Activated naive CD4-positive, alpha-beta T cell treated with anti-CD3 and anti-CD28 coated beads for 36 hours (primary cell): ENCODE data around the gene GPATCH1. TPM values are rescaled to one million over a fixed set of nuclear protein-coding genes. Genes with fewer than 3 reads are reported as not detected.

ENCODE experiments used
- CTCF ChIA-PET: fragments of 350-600 bp; sonication (Branson Sonifier 250); formaldehyde crosslinking; loops from one replicate; lab custom pipeline; 2021; ENCODE audit warnings: antibody characterized with exemption; lab: Charles Lee
- DNase-seq: peaks from one replicate; pipeline ENCODE4 v3.0.0-alpha.2; 2020
- H3K27ac Mint-ChIP-seq: one replicate; pipeline ENCODE4 v1.8.0; 2021; ENCODE audit warnings: mild to moderate bottlenecking, mixed read lengths
- H3K27me3 Mint-ChIP-seq: one replicate; pipeline ENCODE4 v1.8.0; 2021; ENCODE audit warnings: low read depth, mixed read lengths
- H3K36me3 Mint-ChIP-seq: one replicate; pipeline ENCODE4 v1.8.0; 2021; ENCODE audit warnings: low read depth, mixed read lengths
- H3K4me1 Mint-ChIP-seq: one replicate; pipeline ENCODE4 v1.8.0; 2021; ENCODE audit warnings: low read depth, mixed read lengths
- H3K4me3 Mint-ChIP-seq: one replicate; pipeline ENCODE4 v1.8.0; 2021; ENCODE audit warnings: mild to moderate bottlenecking, moderate library complexity, mixed read lengths
- H3K9me3 Mint-ChIP-seq: one replicate; pipeline ENCODE4 v1.8.0; 2021; ENCODE audit warnings: mixed read lengths
- intact Hi-C: fragments of 100-400 bp; cut with micrococcal nuclease; formaldehyde crosslinking; loops from one replicate; pipeline ENCODE4 v1.15.1; 2023
- total RNA-seq, 2 experiments: library from RNA; stranded (reverse); gene quantifications; one replicate each; pipeline ENCODE4 v1.2.3, GENCODE V29; 2021

Gene GPATCH1
- total RNA-seq, 2 experiments from 2014 or later, result 8.3 to 9.1 TPM

- CTCF ChIA-PET, result interaction anchor here (0.9 to 4.5 kb wide), 2 partner anchors 30 to 54 kb away, joined by 3 to 16 read pairs; no protein-coding TSS in a partner anchor
- peaks cover 6% of the 10 kb centered on the region for H3K4me1 Mint-ChIP-seq
- no peak for DNase-seq
- peaks cover 21% of the 10 kb centered on the region for H3K36me3 Mint-ChIP-seq
- intact Hi-C loops, result loop anchor here (5.0 kb wide), 2 partner anchors 277 to 438 kb away; partner anchors contain the start of gene NUDT19
- no peaks in the 10 kb centered on the region for H3K9me3 Mint-ChIP-seq
- H3K27me3 Mint-ChIP-seq, result no peaks in the 10 kb centered on the region
- no peak overlapping the region for H3K27ac Mint-ChIP-seq
- no peak overlapping the region for H3K4me3 Mint-ChIP-seq
Observed at GRCh38 chr19:33129901-33130300, 48.9 kb downstream of the GPATCH1 start.

GRCh38 chr19:33130433-33130832 is 49.5 kb downstream of the GPATCH1 start:
- intact Hi-C loops, result no loop called here
- Mint-ChIP-seq H3K4me3 (no peak overlapping the region), H3K27ac (no peak overlapping the region), H3K36me3 (peaks cover 21% of the 10 kb centered on the region), H3K4me1 (peaks cover 10% of the 10 kb centered on the region), H3K9me3 (no peaks in the 10 kb centered on the region), H3K27me3 (no peaks in the 10 kb centered on the region)
- no peak for DNase-seq
- CTCF ChIA-PET, result interaction anchor here (4.5 kb wide), 1 partner anchor 53 kb away, joined by 16 read pairs; no protein-coding TSS in a partner anchor

- CTCF ChIA-PET, result no interaction called here
- intact Hi-C loops, result no loop called here
- Mint-ChIP-seq H3K27me3 (no peaks in the 10 kb centered on the region), H3K9me3 (no peaks in the 10 kb centered on the region), H3K36me3 (peaks cover 15% of the 10 kb centered on the region), H3K27ac (no peak within 1 kb of the TSS), H3K4me1 (peaks cover 7% of the 10 kb centered on the region), H3K4me3 (no peak within 1 kb of the TSS)
- DNase-seq, result no peak
Observed at GRCh38 chr19:33132021-33132420, 51.0 kb downstream of the GPATCH1 start, which contains the start of gene WDR88. Gene WDR88, plus strand, starts transcription at chr19:33132114. Its CDS starts 56 bp downstream, at chr19:33132170.

- Mint-ChIP-seq H3K27ac (no peak overlapping the region), H3K4me1 (peaks cover 7% of the 10 kb centered on the region), H3K9me3 (no peaks in the 10 kb centered on the region), H3K4me3 (no peak overlapping the region), H3K36me3 (peaks cover 14% of the 10 kb centered on the region), H3K27me3 (no peaks in the 10 kb centered on the region)
- intact Hi-C loops, result no loop called here
- CTCF ChIA-PET, result no interaction called here
- no peak for DNase-seq
Observed at GRCh38 chr19:33132425-33132824, 51.4 kb downstream of the GPATCH1 start.

- no peak overlapping the region for H3K4me3 Mint-ChIP-seq
- no peaks in the 10 kb centered on the region for H3K27me3 Mint-ChIP-seq
- peaks cover 7% of the 10 kb centered on the region for H3K4me1 Mint-ChIP-seq
- CTCF ChIA-PET, result no interaction called here
- peaks cover 9% of the 10 kb centered on the region for H3K36me3 Mint-ChIP-seq
- H3K27ac Mint-ChIP-seq, result no peak overlapping the region
- no peak for DNase-seq
- no peaks in the 10 kb centered on the region for H3K9me3 Mint-ChIP-seq
- intact Hi-C loops, result no loop called here
Observed at GRCh38 chr19:33133438-33134031, 52.6 kb downstream of the GPATCH1 start.

- Mint-ChIP-seq H3K4me1 (peaks cover 7% of the 10 kb centered on the region), H3K27ac (no peak overlapping the region), H3K4me3 (peak overlapping the region; percentile 36), H3K27me3 (no peaks in the 10 kb centered on the region), H3K36me3 (peaks cover 7% of the 10 kb centered on the region), H3K9me3 (no peaks in the 10 kb centered on the region)
- CTCF ChIA-PET, result no interaction called here
- DNase-seq, result peak; percentile 71
- intact Hi-C loops, result no loop called here
Observed at GRCh38 chr19:33134571-33135041, 53.6 kb downstream of the GPATCH1 start.

- no peak for DNase-seq
- no peaks in the 10 kb centered on the region for H3K27me3 Mint-ChIP-seq
- intact Hi-C loops, result no loop called here
- no peaks in the 10 kb centered on the region for H3K9me3 Mint-ChIP-seq
- peaks cover 10% of the 10 kb centered on the region for H3K4me1 Mint-ChIP-seq
- H3K36me3 Mint-ChIP-seq, result no peaks in the 10 kb centered on the region
- CTCF ChIA-PET, result interaction anchor here (1.2 kb wide), 1 partner anchor 45 kb away, joined by 3 read pairs; no protein-coding TSS in a partner anchor
- no peak overlapping the region for H3K27ac Mint-ChIP-seq
- no peak overlapping the region for H3K4me3 Mint-ChIP-seq
Observed at GRCh38 chr19:33139165-33139564, 58.2 kb downstream of the GPATCH1 start.

GRCh38 chr19:33143897-33144405 is 63.0 kb downstream of the GPATCH1 start:
- H3K27ac Mint-ChIP-seq, result no peak overlapping the region
- H3K9me3 Mint-ChIP-seq, result no peaks in the 10 kb centered on the region
- H3K36me3 Mint-ChIP-seq, result no peaks in the 10 kb centered on the region
- no peak overlapping the region for H3K4me3 Mint-ChIP-seq
- CTCF ChIA-PET, result interaction anchor here (0.6 to 3.2 kb wide), 17 partner anchors 10 to 264 kb away, joined by 3 to 44 read pairs (median 3); no protein-coding TSS in a partner anchor
- H3K27me3 Mint-ChIP-seq, result no peaks in the 10 kb centered on the region
- peak; percentile 69 for DNase-seq
- H3K4me1 Mint-ChIP-seq, result peaks cover 4% of the 10 kb centered on the region
- intact Hi-C loops, result loop anchor here (1.0 to 5.0 kb wide), 4 partner anchors 33 to 263 kb away; partner anchors contain the start of gene SLC7A10

- H3K4me3 Mint-ChIP-seq, result no peak overlapping the region
Observed at GRCh38 chr19:33146209-33146608, 65.2 kb downstream of the GPATCH1 start.

GRCh38 chr19:33147538-33147937 is 66.6 kb downstream of the GPATCH1 start:
- CTCF ChIA-PET, result interaction anchor here (0.6 kb wide), 1 partner anchor 76 kb away, joined by 3 read pairs; no protein-coding TSS in a partner anchor
- Mint-ChIP-seq H3K36me3 (no peaks in the 10 kb centered on the region), H3K27ac (no peak overlapping the region), H3K4me3 (no peak overlapping the region), H3K9me3 (no peaks in the 10 kb centered on the region), H3K27me3 (no peaks in the 10 kb centered on the region), H3K4me1 (peaks cover 4% of the 10 kb centered on the region)
- intact Hi-C loops, result no loop called here
- no peak for DNase-seq

More at GRCh38 chr19:33146209-33146608, 65.2 kb downstream of the GPATCH1 start:
- Mint-ChIP-seq H3K27ac (no peak overlapping the region), H3K27me3 (no peaks in the 10 kb centered on the region), H3K9me3 (no peaks in the 10 kb centered on the region), H3K4me1 (peaks cover 4% of the 10 kb centered on the region), H3K36me3 (no peaks in the 10 kb centered on the region)
- CTCF ChIA-PET, result interaction anchor here (2.8 kb wide), 1 partner anchor 15 kb away, joined by 20 read pairs; no protein-coding TSS in a partner anchor
- DNase-seq, result no peak
- intact Hi-C loops, result no loop called here

GRCh38 chr19:33150852-33151518 is 70.0 kb downstream of the GPATCH1 start:
- Mint-ChIP-seq H3K27me3 (no peaks in the 10 kb centered on the region), H3K27ac (no peak overlapping the region), H3K4me1 (no peaks in the 10 kb centered on the region), H3K9me3 (no peaks in the 10 kb centered on the region), H3K4me3 (no peak overlapping the region), H3K36me3 (no peaks in the 10 kb centered on the region)
- DNase-seq, result no peak
- intact Hi-C loops, result no loop called here
- CTCF ChIA-PET, result interaction anchor here (0.6 to 1.4 kb wide), 2 partner anchors 10 to 33 kb away, joined by 3 to 6 read pairs; no protein-coding TSS in a partner anchor

- intact Hi-C loops, result no loop called here
- CTCF ChIA-PET, result interaction anchor here (1.4 kb wide), 1 partner anchor 32 kb away, joined by 6 read pairs; no protein-coding TSS in a partner anchor
- no peak overlapping the region for H3K27ac Mint-ChIP-seq
- no peaks in the 10 kb centered on the region for H3K9me3 Mint-ChIP-seq
- H3K27me3 Mint-ChIP-seq, result no peaks in the 10 kb centered on the region
- DNase-seq, result no peak
- H3K4me3 Mint-ChIP-seq, result no peak overlapping the region
- no peaks in the 10 kb centered on the region for H3K36me3 Mint-ChIP-seq
- H3K4me1 Mint-ChIP-seq, result no peaks in the 10 kb centered on the region
Observed at GRCh38 chr19:33152176-33152575, 71.2 kb downstream of the GPATCH1 start.
